NCI-H446 (cell line): Measurements from ENCODE around the gene CTU1.
A peak's percentile ranks its signal among the peaks of the same experiment; 100 is the strongest.

Source experiments
- DNase-seq, 2 experiments: peaks; one replicate each; lab custom pipeline; 2025; lab: John Stamatoyannopoulos, UW

CTU1 gene

GRCh38 chr19:51082611-51083010, 25.6 kb downstream of the CTU1 start, which contains the start of gene KLK14:
Gene KLK14 (minus strand): TSS chr19:51082887. CDS start chr19:51082614, 273 bp downstream.
- no peak for DNase-seq

GRCh38 chr19:51081476-51081875, 26.7 kb downstream of the CTU1 start:
- no peak for DNase-seq

- peak in 1 of 2 experiments; percentile 65 for DNase-seq
Measured at GRCh38 chr19:51079481-51080110, 28.6 kb downstream of the CTU1 start.

- DNase-seq: no peak
Measured at GRCh38 chr19:51078731-51079130, 29.5 kb downstream of the CTU1 start.

- no peak for DNase-seq
Measured at GRCh38 chr19:51078104-51078503, 30.1 kb downstream of the CTU1 start.

- no peak for DNase-seq
Measured at GRCh38 chr19:51076631-51077213, 31.5 kb downstream of the CTU1 start.

GRCh38 chr19:51075998-51076397, 32.2 kb downstream of the CTU1 start:
- DNase-seq: no peak

- DNase-seq: no peak
Measured at GRCh38 chr19:51071095-51071405, 37.2 kb downstream of the CTU1 start.

- DNase-seq: no peak
Measured at GRCh38 chr19:51070334-51071094, 37.7 kb downstream of the CTU1 start.

GRCh38 chr19:51066393-51067186, 41.6 kb downstream of the CTU1 start:
- no peak for DNase-seq

- DNase-seq: no peak
Measured at GRCh38 chr19:51065221-51065960, 42.8 kb downstream of the CTU1 start.

GRCh38 chr19:51064534-51065220, 43.5 kb downstream of the CTU1 start, which contains the start of gene KLK13:
Gene KLK13 (minus strand): TSS chr19:51065092. CDS start chr19:51065067, 25 bp downstream.
- DNase-seq: no peak

- DNase-seq: no peak
Measured at GRCh38 chr19:51063664-51064063, 44.5 kb downstream of the CTU1 start.

- no peak for DNase-seq
Measured at GRCh38 chr19:51060973-51061372, 47.2 kb downstream of the CTU1 start.

GRCh38 chr19:51060336-51060735, 47.9 kb downstream of the CTU1 start:
- DNase-seq: no peak

GRCh38 chr19:51059715-51060114, 48.5 kb downstream of the CTU1 start:
- DNase-seq: no peak

- DNase-seq: no peak
Measured at GRCh38 chr19:51055866-51056265, 52.3 kb downstream of the CTU1 start.
